EH (cell line): ENCODE measurements around the gene CLCF1.

ENCODE experiments used
- DNase-seq: peaks from one replicate; pipeline ENCODE4 v3.0.0-alpha.2; 2015; ENCODE audit warnings: low read depth

Gene CLCF1

DNA sequence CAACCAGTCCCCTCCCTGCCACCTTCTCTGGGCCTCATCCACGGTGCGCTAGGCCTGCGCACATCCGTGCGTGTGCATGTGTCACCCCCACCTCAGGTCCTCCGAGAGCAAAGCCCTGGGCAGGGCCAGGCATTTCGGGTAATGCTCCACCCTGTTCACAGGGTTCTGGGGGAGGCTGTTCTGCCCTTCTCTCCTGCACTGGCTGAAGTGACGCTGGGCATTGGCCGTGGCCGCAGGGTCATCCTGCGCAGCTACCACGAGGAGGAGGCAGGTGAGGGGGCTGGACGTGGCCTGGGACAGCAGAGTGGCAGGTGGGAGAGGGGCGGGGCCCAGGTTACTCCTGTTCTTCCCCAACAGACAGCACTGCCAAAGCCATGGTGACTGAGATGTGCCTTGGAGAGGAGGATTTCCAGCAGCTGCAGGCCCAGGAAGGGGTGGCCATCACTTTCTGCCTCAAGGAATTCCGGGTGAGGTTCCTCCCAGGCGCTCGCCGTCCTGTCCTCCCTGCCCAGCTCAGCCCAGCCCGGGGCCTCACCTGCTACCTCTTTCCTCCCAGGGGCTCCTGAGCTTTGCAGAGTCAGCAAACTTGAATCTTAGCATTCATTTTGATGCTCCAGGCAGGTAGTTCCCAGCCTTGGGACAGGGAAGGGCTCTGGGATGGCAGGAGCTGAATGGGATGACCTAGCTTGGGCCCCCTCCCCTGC, 22.3 kb upstream of the CLCF1 start:
- DNase-seq = no peak

DNA sequence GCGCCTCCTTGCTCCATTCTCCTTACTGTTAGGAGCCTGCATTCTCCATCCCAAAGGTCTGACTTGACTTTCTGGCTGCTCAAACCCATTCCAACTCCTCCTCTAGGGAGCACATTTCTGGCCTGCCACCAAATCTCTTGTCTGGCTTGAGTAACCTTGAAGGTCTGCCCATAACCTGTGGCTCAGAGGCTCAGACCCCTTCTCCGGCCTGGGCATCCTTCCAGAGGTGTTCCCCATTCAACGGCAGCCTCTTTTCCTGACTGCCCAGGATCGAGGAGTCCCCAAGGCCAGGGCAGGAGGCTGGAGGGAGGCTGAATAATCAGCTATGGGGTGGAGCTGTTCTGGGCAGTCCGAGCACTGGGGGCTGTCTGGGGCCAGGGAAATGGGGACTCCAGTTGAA, 20.6 kb upstream of the CLCF1 start:
- DNase-seq = no peak

DNA sequence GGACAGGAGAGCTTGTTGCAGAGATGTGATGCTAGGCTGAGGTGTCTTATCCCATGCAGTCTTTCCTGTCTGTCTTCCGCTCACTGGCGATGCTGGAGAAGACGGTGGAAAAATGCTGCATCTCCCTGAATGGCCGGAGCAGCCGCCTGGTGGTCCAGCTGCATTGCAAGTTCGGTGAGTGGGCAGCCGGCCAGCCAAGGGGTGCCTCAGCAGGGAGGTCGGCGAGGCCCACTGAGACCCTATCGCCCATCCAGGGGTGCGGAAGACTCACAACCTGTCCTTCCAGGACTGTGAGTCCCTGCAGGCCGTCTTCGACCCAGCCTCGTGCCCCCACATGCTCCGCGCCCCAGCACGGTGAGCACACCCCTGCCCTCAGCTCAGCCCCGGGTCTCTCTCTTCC, 20.0 kb upstream of the CLCF1 start:
- DNase-seq = no peak

DNA sequence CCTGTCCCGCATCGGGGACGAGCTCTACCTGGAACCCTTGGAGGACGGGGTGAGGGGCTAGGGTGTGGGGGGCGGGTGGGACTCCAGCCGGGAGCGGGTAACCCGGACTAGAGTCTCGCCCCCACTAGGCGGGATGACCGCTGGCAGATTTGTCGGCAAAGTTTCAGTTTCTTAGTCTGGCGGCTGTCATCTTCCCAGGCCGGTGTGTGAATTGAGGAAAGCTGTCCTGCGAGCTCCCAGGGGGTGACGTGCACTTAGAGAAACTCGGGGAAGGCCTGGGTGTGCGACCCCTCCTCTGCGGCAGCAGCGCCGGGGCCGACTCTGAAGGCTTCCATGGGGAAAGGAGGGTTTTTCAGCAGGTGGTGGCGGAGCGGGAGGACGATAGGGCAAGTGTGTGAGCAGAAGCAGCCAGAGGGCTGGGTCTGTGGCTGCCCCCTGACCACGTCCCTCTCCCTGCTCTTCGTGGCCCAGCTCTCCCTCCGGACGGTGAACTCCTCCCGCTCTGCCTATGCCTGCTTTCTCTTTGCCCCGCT, 18.9 kb upstream of the CLCF1 start:
- no peak for DNase-seq

DNA sequence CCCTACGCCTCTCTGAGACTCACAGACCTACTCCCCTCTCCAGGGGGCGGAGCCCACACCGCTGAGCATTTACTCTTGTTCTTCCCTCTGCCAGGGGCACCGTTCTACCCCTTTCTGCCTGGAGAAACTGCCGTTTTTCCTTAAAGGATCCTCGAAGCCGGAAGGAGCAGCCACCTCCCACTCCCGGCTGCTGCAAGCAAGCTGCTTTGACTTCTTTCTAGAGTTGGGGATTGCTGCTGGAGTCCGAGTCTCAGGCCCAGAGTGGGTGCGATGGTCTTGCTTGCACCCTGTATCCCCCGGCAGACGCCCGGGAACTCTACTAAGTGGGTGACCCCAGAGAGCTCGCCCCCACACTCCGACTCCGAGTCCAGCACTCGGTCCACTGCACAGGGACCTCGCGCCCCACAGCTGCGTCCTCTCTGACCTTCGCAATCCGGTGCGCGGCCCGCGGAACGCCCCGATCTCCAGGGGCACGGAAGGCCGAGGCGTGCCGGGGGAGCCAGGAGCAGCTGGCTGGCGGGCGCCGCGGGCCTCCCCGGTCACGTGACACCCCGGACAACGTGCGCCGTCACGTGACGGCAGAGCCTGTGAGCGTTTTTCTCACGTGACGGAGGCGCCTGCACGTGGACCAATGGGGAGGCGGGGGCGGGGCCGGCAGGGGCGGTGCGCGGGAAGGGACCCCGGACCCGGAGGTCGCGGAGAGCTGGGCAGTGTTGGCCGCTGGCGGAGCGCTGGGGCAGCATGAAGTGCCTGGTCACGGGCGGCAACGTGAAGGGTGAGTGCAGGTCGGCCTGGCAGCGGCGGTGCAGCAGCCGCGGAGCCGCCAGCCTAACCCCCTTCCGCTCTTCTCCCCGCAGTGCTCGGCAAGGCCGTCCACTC, 18.1 kb upstream of the CLCF1 start, which contains the start of gene RAD9A:
RAD9A (plus strand) TSS at position 683 of the 879 bp plus-strand sequence; CDS start at position 742, 59 bp downstream.
- peak; percentile 94 for DNase-seq

DNA sequence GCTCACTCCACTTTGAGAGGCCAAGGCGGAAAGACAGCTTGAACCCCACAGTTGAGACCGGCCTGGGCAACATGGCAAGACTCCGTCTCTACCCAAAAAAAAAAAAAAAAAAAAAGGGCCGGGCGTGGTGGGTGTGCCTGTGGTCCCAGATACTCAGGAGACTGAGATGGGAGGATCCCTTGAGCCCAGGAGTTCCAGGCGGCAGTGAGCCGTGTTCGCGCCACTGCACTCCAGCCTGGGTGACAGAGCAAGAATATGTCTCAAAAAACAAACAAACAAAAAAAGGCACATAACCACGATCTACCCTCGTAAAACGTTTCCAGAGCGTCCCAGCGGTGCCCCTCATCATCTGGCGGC, 17.5 kb upstream of the CLCF1 start:
- no peak for DNase-seq

DNA sequence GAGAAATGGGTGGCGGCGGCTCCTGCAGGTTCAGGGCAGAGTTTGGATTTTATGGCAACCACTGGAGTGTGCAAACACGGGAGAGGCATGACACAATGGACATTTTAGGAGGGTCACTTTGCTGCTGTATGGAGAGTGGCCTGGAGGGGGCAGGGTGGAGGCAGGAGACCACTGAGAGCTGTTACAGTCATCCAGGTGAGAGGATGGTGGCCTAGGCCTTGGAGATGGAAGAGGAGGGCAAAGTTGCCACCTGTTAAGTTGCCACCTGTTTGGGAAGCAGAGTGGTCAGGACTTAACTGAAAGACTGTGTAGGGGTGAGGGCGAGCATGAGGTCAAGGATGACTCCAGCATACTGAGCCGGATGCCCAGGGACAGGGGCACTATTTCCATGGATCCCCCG, 16.1 kb upstream of the CLCF1 start:
- DNase-seq = no peak

DNA sequence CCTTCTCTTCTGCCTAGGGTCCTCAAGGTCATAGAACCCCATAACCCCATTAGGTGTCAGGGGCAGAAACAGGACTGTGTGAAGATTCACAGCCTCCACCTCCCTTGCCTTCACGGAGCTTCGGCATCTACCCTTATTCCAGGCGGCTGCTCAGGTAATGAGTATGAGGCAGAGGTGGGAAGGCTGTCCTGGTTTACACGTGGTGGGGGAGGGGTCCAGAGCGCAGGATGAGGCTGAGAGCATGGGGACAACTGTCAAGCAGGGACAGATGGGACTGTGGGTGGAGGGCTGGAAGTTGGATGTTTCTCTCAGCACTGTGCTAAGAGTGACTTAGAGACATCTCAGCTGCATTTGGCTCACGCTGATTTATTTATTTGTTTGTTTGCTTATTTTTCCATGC, 14.1 kb upstream of the CLCF1 start:
- no peak for DNase-seq

DNA sequence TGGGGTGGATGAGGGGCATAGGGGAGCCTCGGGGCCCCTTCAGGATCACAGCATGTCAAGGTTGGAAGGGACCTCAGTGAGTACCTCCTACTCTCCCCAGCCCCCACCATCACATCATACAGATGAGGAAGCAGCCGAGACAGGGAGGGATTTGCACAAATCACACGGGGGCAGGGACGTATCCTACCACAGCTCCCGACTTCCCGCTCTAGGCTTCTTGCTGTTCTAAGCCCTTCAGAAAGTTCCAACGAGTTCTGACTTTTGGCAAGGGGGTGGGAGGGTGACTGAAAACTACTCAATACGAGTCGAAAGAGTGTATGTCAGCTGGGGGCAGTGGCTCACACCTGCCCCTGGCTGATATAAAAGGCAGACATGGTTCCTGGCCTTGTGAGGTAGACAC, 13.7 kb upstream of the CLCF1 start:
- no peak for DNase-seq

DNA sequence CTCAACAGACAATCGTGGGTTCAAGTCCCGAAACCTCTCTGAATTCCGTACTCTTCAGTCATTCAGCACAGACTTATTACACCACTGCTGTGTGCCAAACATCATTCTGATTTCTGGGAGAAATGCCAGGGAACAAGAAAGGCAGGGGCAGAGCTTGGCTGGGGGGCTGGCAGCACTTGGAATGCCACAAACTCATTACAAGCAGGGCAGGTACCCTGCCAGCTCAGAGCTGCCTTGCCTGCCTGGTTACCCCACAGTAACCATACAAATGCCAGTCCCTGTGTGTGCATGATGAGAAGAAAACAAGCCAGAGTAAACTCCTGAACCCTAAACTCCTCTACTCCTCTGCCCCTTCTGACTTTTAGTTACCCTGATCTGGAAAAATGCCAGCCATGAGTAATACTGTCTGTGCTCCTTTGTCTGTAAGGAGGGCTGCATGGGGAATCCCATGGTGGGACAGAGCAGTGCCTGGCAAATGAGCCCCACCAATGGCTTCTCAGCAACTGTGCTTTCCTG, 11.5 kb upstream of the CLCF1 start:
- peak; percentile 74 for DNase-seq

DNA sequence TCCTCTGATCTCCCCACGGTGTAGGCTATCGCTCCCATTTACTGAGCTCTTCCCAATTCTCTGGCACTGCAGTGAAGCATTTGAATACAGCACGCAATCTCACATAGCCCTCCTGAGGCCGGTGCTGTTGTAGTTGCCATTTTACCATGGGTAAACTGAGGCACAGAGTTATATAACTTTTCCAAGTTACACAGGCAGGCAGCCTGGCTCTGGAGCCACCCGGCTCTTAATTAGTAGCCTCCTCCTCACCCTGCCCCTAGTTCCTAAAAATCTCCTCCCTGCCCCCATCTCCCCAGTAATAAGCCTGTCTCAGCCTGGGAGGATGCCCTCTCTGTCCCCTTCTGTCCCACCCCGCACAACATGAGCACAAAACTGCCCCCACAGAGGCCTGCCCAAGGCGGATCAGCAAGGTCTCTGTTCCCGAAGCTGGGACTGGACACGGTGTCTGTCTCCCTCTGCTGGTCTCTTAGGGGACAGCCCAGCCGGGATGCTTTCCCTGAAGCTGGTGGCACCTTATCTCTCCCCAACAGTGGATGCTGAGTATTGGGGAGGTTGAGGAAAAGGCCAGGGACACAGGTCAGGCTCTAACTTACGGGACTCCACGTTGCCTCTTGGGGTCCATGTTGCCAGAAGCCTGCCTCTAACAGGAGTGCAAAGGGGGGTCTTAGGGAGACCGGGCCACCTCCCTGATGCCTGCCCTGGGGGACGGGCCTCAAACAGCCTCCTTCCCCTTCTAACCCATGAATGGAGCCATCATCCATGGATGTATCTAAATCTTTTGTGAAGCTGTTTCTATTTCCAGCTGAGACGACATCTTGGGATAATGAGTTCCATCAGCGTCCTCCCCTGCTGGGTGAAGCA, 9.1 kb upstream of the CLCF1 start:
- peak; percentile 80 for DNase-seq

DNA sequence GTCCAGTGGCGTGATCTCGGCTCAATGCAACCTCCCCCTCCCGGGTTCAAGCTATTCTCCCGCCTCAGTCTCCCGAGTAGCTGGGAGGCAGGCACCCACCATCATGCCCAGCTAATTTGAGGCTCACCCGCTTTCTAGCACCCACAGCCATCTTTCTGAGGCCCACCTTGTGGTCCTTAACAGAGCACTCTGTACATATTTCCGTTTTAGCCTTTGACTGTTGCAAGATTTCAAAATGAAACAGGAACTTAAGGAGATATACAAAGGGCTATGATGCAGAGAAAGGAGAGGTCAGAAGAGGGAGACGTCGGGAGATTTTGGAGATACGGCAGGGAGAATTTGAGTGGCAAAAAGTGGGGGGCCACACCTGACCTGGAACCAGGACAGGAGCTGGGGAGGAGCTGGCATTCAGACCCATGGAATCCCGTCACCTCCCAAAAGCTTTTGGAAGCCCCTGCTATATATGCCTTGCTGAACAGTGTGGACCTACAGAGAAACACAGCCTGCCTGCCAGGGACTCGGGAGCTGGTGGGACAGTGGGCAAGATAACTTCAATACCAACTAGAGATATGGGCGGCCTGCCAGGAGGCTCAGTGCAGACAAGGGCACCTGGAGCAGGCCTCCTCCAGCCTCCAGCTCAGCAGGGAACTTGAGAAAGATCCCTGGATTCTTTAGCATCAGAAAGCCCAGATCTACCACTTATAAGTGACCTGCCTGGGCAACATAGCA, 8.0 kb upstream of the CLCF1 start:
- no peak for DNase-seq

DNA sequence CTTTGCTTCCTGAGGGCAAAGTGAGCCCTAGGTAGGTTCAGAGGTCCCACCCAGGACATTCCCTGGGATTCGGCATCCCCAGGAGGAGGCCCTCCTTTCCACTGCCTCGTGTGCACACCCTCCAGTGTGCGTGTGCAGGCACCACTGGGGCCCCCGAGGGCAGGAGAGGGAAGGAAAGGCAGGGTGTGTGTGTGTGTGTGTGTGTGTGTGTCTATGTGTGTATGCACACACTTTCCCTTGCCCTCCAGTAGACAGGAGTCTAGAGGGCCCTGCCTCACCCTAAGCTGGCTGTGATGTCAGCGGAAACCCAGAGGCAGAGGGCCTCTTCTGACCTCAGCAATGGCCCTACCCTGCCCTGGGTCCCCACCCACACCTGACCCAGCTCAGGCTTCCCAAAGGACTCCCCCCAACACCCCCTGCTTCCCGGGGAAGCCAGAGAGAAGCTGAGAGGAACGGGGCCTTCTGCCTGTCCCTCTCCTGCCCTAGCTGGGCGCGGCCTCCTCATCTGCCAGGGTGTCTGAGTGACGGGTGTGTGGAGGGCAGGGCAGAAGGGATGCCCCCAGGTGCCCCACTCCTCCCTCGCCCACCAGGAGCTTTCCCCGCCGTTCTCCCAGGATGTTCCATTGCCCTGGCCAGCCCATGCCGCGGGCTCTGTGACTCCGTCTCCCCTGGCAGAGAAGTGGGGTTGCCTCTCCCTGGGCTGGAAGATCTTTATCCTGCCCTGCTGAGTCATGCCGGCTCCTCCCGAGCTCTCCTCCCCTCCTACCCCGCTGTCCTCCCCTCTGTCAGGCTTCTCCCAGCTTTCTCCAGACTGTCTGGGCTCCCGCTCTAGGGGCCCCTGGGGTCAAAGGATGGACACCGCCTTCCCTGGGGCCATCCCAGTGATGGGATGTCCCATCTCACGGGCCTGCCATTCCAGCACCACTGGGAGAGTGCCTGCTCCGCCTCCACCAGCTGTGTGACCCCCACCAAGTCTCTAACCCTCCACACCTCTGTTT, 6.0 kb upstream of the CLCF1 start:
- DNase-seq = peak; percentile 86

DNA sequence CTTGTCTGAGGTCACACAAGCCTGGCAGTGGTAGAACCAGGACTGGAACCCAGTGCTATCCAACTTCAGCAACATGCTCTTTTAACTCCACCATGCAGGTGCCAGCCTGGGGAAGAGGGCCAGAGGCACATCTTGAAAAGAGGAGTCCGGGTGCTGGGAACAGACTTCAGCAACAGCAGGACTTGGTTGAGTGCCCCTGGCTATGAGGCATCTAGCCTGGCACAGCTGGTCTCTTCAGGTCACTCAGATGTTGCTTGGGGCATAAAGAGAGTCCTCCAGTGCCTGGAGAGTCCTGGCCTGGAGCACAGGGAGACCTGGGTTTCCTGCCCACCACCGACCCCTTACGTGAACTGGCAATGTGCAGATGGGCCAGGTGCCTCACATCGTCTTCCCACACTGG, 5.1 kb upstream of the CLCF1 start:
- no peak for DNase-seq

DNA sequence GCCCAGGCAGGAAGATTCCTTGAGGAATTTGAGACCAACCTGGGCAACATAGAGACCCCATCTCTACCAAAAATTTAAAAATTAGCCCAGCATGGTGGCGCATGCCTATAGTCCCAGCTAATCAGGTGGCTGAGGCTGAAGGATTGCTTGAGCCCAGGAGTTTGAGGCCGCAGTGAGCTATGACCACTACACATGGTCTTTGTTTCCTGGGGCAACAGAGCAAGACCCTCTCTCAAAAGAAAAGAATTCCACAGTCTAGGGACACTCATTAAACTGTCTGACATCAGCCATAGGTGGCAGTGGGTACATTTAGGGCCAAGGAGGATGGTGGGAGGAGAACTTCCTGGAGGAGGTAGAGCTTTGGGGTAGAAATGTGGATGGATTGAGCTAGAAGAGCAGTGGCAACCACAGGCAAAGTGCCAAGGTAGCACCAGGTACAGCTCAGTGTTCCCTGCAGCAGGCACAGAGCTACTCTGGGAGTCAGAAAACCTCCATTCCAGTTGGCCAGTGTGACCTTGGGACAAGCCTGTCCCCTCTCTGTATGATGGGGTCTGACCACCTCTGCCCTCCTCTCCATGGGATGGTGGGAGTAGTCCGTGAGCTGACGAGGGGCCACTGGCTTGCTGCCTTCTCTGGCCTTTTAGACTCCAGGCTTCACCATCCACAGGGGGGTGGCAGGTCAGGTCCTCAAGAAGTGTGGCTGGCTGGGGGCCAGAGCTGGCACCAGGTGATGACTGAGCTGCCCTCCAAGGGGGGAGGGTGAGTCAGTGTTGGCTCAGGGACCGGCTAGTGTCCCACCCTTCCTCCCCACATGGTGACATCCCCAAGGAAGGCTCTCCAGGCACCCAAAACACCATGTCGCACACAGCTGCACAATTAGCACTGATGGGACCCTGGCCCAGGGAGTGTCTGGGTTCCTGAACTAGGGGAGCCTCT, 3.7 kb upstream of the CLCF1 start:
- DNase-seq = no peak

DNA sequence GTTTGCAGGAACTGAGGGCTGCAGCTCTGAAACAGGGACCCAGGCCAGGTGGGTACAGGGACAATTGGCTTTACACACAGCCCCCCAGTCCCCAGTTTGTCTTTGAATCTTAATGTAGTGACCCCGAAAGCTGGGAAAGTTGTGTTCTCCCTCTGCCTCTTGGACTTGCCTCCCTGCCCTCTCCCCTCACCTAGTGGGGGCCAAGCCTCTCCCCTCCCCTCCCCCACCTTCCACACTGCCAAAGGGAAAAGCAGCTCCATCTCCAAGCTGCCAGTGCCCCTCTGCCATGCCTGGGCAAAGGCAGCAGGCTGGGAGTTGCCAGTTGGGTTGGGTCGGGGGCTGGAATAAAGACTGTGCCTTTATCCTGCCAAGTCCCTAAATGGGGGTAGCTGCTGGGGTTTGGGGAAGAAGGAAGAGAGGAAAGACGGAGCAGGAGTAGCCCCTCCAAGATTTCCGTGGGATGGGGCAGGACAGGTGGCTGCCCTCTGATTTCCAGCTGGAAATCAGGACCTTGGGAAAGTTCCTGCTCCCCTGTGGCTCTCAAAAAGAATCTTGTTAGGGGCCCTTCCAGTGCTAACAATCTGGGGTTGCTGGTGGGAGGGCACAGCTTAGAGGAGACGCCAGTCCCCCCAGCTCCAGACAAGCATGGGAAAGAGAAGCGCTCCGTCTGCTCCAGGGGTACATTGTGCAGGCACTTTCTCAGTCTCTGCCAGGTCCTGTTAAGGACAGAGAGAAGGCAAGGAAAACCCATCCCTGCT, 2.8 kb upstream of the CLCF1 start:
- DNase-seq = no peak

DNA sequence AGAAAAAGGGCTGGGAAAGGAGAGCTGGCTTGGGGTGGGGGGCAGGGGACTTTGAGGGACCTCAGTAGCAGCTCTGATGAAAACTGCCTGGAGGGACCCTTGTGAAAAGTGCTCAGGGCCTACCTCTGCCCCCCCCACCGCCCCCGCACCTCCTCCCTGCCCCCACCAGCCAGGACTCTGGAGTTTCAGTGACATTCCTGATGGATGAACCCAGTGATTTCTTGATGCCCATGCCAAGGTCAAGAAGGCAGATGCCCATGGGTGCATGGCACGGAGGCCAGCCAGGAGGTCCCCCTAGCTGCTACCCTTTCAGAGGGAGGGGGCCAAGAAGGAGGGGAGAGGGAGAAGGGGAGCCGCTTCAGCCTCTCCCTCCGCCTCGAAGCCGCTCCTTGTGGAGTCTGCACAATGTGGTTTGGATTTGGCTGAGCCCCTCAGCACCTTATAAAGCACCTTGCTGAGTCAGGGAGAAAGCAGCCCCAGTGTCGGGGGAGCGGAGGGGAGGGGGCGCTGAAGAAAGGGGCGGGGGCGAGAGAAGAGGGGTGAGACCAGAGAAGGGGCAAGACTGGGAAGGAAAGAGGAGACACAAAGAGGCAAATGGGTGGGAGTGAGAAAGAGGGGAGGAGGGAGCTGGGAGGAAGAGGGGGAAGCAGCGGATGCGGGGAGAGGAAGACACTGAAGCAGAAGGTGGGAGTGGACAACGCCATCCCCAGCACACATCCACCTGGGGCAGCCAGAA, 2.1 kb upstream of the CLCF1 start:
- DNase-seq = peak; percentile 26
